Ovary (tissue), 9 donors: ENCODE data around the gene TNFSF18. TPM values are rescaled to one million over a fixed set of nuclear protein-coding genes. Genes with fewer than 3 reads are reported as not detected.

Experiments used
- DNase-seq, 5 donors: peaks; one replicate each; pipeline ENCODE4 v3.0.0-alpha.2; 2019 to 2020
- H3K27ac ChIP-seq, 2 donors: fragments of 200-600 bp; one replicate each; pipeline versions ENCODE4 v1.5.1 to v1.8.0; 2019 to 2022
- H3K27me3 ChIP-seq: fragments of 200-600 bp; one replicate; pipeline ENCODE4 v1.8.0; 2022
- H3K36me3 ChIP-seq: fragments of 200-600 bp; sonication (generic); one replicate; pipeline ENCODE4 v1.5.1; 2019
- H3K4me1 ChIP-seq: one replicate; pipeline ENCODE4 v1.8.1; 2013; ENCODE audit warnings: mild to moderate bottlenecking, moderate library complexity; ENCODE audit not compliant: insufficient read depth
- H3K4me3 ChIP-seq: fragments of 200-600 bp; sonication (generic); one replicate; pipeline ENCODE4 v1.5.1; 2017
- H3K9me3 ChIP-seq, 2 donors: fragments of 200-600 bp in 1 of 2; sonication (generic) in 1 of 2; one replicate each; pipeline versions ENCODE4 v1.5.1 to v1.8.1; 2013 to 2019; ENCODE audit warnings: mild to moderate bottlenecking in 1 of 2, moderate library complexity in 1 of 2
- EP300 ChIP-seq: sonication (generic); formaldehyde crosslinking; IDR thresholded peaks from one replicate; pipeline ENCODE4 v1.6.1; 2017; ENCODE audit warnings: antibody characterized with exemption
- POLR2A ChIP-seq: fragments of 450-650 bp; IDR thresholded peaks from one replicate; pipeline ENCODE4 v1.6.1; 2017; ENCODE audit warnings: antibody characterized with exemption, mild to moderate bottlenecking, moderate library complexity
- WGBS, 3 donors: extraction: QIAGEN DNeasy Blood & Tissue Kit in 1 of 3; methylation state at CpG; one replicate each; pipeline versions ENCODE4 v1.1.5 to v1.1.7; 2013 to 2017; 5-methylcytosine and 5-hydroxymethylcytosine counted together
- intact Hi-C, 4 donors: fragments of 100-400 bp; cut with DNase I; formaldehyde crosslinking; loops; one replicate each; pipeline versions ENCODE4 v1.11.0 to v1.15.1; 2022 to 2023
- polyA plus RNA-seq, 2 donors: library from polyadenylated mRNA; stranded (reverse); fragments of 200-250 nt in 1 of 2; fragments of 350-450 nt in 1 of 2; fragmentation: Illumina TruSeq in 1 of 2; extraction: RNeasy Lipid Tissue Mini Kit (QIAGEN cat#74804) in 1 of 2; gene quantifications; one replicate each; pipeline ENCODE4 v1.2.3, GENCODE V29; 2013 to 2014
- total RNA-seq, 7 donors: library from RNA; depleted of rRNA in 2 of 7; stranded (reverse); fragments of >200 nt in 2 of 7; fragmentation: NEBNext Ultra II Directional in 3 of 7; extraction: Animal tissue kit (Norgen Biotek cat#: 25700) in 3 of 7; gene quantifications; one replicate each; pipeline versions ENCODE4 v1.1.0 to v1.2.4, GENCODE V29; 2016 to 2023
- TF ChIP-seq, protein P1 (sequence below), 3 donors: fragments of 450-650 bp in 2 of 3; fragments of 200-600 bp in 1 of 3; IDR thresholded peaks; one replicate each; pipeline versions ENCODE4 v1.5.1 to v1.8.0; 2016 to 2022; ENCODE audit warnings: antibody characterized with exemption in 3 of 3, mild to moderate bottlenecking in 1 of 3
- donor health status: DM: no; HTN: no; CAD: no; lungs with moderate emphysema.
- donor health status: DM: no; HTN: no; CAD: no.
- donor health status: Bipolar disorder and iron deficiency.
- donor health status: DM: yes; HTN: yes; CAD: no.
- donor health status: DM: no; HTN: no; CAD: no.
- donor health status: DM: yes; HTN: yes; CAD: no.

Gene TNFSF18
- total and polyA plus RNA-seq, 9 donors, result 0.10 to 0.11 TPM; not detected in 7

DNA sequence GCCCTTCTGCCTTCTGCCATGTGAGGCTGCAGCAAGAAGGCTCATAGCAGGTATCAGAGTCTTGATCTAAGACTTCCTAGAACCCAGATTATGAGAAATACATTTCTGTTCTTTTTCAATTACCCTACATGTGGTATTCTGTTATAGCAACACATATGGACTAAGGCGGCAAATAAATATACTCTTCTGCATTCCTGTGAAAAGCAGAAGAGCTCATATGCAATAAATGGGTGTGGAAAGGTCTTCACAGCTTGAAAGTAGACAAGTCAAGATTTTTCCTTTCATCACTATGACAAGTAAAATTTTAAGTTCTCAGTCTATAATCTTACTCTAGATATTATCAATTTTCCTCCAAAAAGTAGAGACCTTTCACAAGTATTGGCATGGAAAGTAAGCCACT lies 36.6 kb downstream of the TNFSF18 start:
- Histone ChIP-seq H3K27me3 (no peaks in the 10 kb centered on the region), H3K9me3 (no peaks in the 10 kb centered on the region), H3K4me3 (no peak overlapping the region), H3K27ac (no peak overlapping the region), H3K36me3 (no peaks in the 10 kb centered on the region), H3K4me1 (no peaks in the 10 kb centered on the region)
- no peak for DNase-seq
- 94 to 100% (median 97%) methylated on average over 1 of the region's 1 CpG for WGBS, 3 donors
- TF ChIP-seq, protein P1, sequence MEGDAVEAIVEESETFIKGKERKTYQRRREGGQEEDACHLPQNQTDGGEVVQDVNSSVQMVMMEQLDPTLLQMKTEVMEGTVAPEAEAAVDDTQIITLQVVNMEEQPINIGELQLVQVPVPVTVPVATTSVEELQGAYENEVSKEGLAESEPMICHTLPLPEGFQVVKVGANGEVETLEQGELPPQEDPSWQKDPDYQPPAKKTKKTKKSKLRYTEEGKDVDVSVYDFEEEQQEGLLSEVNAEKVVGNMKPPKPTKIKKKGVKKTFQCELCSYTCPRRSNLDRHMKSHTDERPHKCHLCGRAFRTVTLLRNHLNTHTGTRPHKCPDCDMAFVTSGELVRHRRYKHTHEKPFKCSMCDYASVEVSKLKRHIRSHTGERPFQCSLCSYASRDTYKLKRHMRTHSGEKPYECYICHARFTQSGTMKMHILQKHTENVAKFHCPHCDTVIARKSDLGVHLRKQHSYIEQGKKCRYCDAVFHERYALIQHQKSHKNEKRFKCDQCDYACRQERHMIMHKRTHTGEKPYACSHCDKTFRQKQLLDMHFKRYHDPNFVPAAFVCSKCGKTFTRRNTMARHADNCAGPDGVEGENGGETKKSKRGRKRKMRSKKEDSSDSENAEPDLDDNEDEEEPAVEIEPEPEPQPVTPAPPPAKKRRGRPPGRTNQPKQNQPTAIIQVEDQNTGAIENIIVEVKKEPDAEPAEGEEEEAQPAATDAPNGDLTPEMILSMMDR (IDR thresholded peaks at IDR 0.05), result no peak
- intact Hi-C loops, result no loop called here

DNA sequence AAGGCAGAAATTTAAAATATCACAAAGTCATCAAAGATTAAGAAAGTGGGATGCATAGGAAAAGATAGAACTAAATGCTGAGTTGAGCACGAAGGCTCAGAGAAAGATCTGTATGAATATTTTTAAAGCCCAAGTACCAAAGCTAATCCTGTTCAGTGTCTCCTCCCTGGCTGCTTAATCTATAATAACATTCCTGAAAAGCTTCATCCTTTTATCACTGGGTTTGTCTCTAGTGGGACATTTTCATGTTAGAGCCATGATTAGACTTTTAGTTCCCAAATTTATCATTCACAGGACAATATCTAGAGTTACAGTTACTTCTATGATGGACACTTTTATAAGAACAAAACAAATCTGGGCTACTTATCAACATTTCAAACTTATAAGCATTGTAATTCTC lies 38.6 kb downstream of the TNFSF18 start:
- no peak for DNase-seq
- TF ChIP-seq POLR2A (no peak), EP300 (no peak)
- TF ChIP-seq, protein P1 (IDR thresholded peaks at IDR 0.05), result no peak
- 68 to 85% (median 76%) methylated on average over 1 of the region's 1 CpG for WGBS, 3 donors
- Histone ChIP-seq H3K4me3 (no peak overlapping the region), H3K4me1 (no peaks in the 10 kb centered on the region), H3K9me3 (no peaks in the 10 kb centered on the region), H3K27me3 (no peaks in the 10 kb centered on the region), H3K27ac (no peak overlapping the region), H3K36me3 (no peaks in the 10 kb centered on the region)
- intact Hi-C loops, result no loop called here

DNA sequence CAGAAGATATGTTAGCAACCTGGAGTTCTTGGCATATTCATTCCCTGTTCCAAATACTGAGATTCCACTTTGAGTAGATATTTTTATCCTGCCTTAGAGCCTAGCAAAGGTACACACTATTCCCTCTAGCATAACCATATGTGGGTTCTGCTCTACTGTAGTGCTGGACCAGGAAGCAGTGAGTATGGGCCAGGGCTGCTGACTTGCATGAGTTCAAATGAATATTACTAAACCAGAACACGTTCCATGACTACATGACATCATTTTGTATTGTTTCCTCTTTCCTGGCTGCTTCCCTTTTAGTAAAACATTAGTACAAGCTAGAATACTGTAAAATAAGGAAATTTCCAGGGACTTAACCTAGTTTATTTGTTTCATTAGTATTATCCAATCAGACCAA lies 41.1 kb downstream of the TNFSF18 start:
- no peaks in the 10 kb centered on the region for H3K36me3 ChIP-seq
- no peak overlapping the region for H3K4me3 ChIP-seq
- DNase-seq, result no peak
- WGBS, 3 donors, result 70 to 82% (median 80%) methylated on average over 1 of the region's 1 CpG
- no peak overlapping the region for H3K27ac ChIP-seq
- H3K27me3 ChIP-seq, result no peaks in the 10 kb centered on the region
- no peaks in the 10 kb centered on the region for H3K9me3 ChIP-seq
- no peaks in the 10 kb centered on the region for H3K4me1 ChIP-seq
- no peak for TF ChIP-seq POLR2A
- TF ChIP-seq, protein P1 (IDR thresholded peaks at IDR 0.05), result no peak
- no peak for TF ChIP-seq EP300
- intact Hi-C loops, result no loop called here

DNA sequence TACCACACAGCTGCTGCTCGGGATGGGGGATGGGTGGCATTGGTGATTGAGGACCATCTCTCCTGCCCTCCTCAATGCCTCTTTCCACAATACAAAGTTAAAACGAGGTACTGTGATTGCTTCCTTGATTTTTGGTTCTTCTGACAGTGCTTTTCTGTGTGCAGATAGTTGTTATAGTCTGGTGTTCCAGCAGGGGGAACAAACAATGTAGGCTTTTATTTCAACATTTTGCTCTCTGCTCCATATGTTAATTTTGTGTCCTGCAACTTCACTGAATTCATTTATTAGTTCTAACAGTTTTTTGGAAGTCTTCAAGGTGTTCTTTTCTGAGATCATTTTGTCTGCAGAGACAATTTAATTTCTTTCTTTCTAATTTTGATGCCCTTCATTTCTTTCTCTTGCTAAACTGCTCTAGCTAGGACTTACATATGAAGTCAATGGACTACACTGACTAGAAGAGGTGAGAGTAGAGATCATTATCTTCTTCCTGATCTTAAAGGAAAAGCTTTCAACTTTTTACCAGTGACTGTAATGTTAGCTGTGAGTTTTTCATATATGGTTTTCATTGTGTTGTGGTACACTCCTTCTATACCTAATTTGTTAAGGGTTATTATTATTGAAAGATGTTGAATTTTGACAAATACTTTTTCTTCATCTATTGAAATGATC lies 45.4 kb downstream of the TNFSF18 start:
- intact Hi-C loops, result no loop called here
- 49 to 66% (median 64%) methylated on average over 2 of the region's 2 CpGs for WGBS, 3 donors
- no peak for TF ChIP-seq EP300
- TF ChIP-seq, protein P1 (IDR thresholded peaks at IDR 0.05), result no peak
- TF ChIP-seq POLR2A, result no peak
- Histone ChIP-seq H3K27ac (no peak overlapping the region), H3K4me1 (no peaks in the 10 kb centered on the region), H3K36me3 (no peaks in the 10 kb centered on the region), H3K27me3 (no peaks in the 10 kb centered on the region), H3K9me3 (no peaks in the 10 kb centered on the region), H3K4me3 (no peak overlapping the region)
- no peak for DNase-seq
